Right lobe of liver (tissue), 4 donors: ENCODE measurements around the gene RBM38.

Experiments used
- POLR2A ChIP-seq: fragments of 450-650 bp; IDR thresholded peaks from one replicate; pipeline ENCODE4 v1.6.1; 2017; ENCODE audit warnings: antibody characterized with exemption, mild to moderate bottlenecking
- TF ChIP-seq, protein P1 (sequence below), 4 donors: fragments of 200-600 bp in 3 of 4; fragments of 450-650 bp in 1 of 4; IDR thresholded peaks; one replicate each; pipeline versions ENCODE4 v1.5.1 to v1.8.0; 2016 to 2022; ENCODE audit warnings: antibody characterized with exemption in 4 of 4, mild to moderate bottlenecking in 2 of 4
- donor health status: DM: no; HTN: no; CAD: no.
- donor health status: DM: no; HTN: no; CAD: no.
- donor health status: DM: no; HTN: yes; CAD: no.

DNA sequence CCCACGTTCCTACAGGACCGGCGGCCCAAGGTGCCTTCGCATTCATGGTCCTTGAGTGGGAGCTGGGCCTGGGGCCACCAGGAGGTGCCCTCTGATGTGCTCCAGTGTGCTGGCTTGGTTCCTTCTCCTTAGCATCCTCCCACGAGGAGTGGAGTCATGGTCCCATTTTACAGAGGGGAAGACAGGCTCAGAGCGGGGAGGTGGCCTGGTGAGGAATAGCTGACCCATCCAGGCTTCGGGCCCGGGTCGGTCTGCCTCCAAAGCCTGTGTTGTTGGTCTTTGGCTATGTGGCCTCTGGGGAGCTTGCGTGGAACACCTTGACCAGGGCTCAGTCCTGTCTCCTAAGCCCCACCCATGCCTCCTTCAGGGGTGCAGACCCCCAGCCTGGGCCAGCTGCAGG, 22.8 kb downstream of the RBM38 start:
- TF ChIP-seq, protein P1, sequence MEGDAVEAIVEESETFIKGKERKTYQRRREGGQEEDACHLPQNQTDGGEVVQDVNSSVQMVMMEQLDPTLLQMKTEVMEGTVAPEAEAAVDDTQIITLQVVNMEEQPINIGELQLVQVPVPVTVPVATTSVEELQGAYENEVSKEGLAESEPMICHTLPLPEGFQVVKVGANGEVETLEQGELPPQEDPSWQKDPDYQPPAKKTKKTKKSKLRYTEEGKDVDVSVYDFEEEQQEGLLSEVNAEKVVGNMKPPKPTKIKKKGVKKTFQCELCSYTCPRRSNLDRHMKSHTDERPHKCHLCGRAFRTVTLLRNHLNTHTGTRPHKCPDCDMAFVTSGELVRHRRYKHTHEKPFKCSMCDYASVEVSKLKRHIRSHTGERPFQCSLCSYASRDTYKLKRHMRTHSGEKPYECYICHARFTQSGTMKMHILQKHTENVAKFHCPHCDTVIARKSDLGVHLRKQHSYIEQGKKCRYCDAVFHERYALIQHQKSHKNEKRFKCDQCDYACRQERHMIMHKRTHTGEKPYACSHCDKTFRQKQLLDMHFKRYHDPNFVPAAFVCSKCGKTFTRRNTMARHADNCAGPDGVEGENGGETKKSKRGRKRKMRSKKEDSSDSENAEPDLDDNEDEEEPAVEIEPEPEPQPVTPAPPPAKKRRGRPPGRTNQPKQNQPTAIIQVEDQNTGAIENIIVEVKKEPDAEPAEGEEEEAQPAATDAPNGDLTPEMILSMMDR (IDR thresholded peaks at IDR 0.05) = no peak
- no peak for TF ChIP-seq POLR2A
